Heart left ventricle (tissue), 16 donors: Measurements from ENCODE around the gene MCIDAS. TPM values are rescaled to one million over a fixed set of nuclear protein-coding genes. Genes with fewer than 3 reads are reported as not detected.

ENCODE experiments used
- ATAC-seq, 4 donors: fragments of 200-7000 bp; cut with Tn5 transposase; one replicate each; pipeline ENCODE4 v1.9.1; 2020 to 2022; ENCODE audit warnings: moderate library complexity in 4 of 4, mild to moderate bottlenecking in 3 of 4, moderate number of reproducible peaks in 1 of 4
- DNase-seq, 5 donors: peaks; one replicate each; pipeline ENCODE4 v3.0.0-alpha.2; 2020
- H3K27ac ChIP-seq, 12 donors: fragments of 200-600 bp; sonication (generic) in 4 of 12; one replicate each; pipeline versions ENCODE4 v1.5.0 to v1.8.0; 2016 to 2022; ENCODE audit warnings: mild to moderate bottlenecking in 2 of 12
- H3K27me3 ChIP-seq, 9 donors: fragments of 200-600 bp; sonication (generic) in 2 of 9; one replicate each; pipeline versions ENCODE4 v1.5.1 to v1.8.0; 2016 to 2022; ENCODE audit warnings: mild to moderate bottlenecking in 3 of 9
- H3K36me3 ChIP-seq, 9 donors: fragments of 200-600 bp; sonication (generic) in 2 of 9; one replicate each; pipeline versions ENCODE4 v1.5.0 to v1.8.0; 2018 to 2022; ENCODE audit warnings: mild to moderate bottlenecking in 2 of 9
- H3K4me1 ChIP-seq, 12 donors: fragments of 200-600 bp; sonication (generic) in 4 of 12; one replicate each; pipeline versions ENCODE4 v1.5.0 to v1.8.0; 2016 to 2022; ENCODE audit warnings: mild to moderate bottlenecking in 3 of 12
- H3K4me3 ChIP-seq, 12 donors: fragments of 200-600 bp; sonication (generic) in 4 of 12; one replicate each; pipeline versions ENCODE4 v1.5.0 to v1.8.0; 2017 to 2022; ENCODE audit warnings: mild to moderate bottlenecking in 9 of 12, moderate library complexity in 4 of 12
- H3K9me3 ChIP-seq, 12 donors: fragments of 200-600 bp; sonication (generic) in 4 of 12; one replicate each; pipeline versions ENCODE4 v1.5.0 to v1.8.0; 2016 to 2022; ENCODE audit warnings: mild to moderate bottlenecking in 1 of 12
- CTCF ChIP-seq, 12 donors: fragments of 200-600 bp; sonication (generic) in 4 of 12; IDR thresholded peaks; one replicate each; pipeline versions ENCODE4 v1.5.0 to v1.8.0; 2018 to 2022; ENCODE audit warnings: antibody characterized with exemption in 12 of 12, mild to moderate bottlenecking in 5 of 12
- POLR2A ChIP-seq, 2 donors: fragments of 450-650 bp; IDR thresholded peaks; one replicate each; pipeline ENCODE4 v1.6.1; 2017; ENCODE audit warnings: antibody characterized with exemption in 2 of 2, mild to moderate bottlenecking in 2 of 2, moderate library complexity in 2 of 2
- WGBS, 4 donors: extraction: QIAGEN DNeasy Blood & Tissue Kit in 2 of 4; methylation state at CpG; one replicate each; pipeline versions ENCODE4 v1.1.5 to v1.1.7; 2013 to 2018; 5-methylcytosine and 5-hydroxymethylcytosine counted together
- intact Hi-C, 10 donors: fragments of 100-400 bp; cut with DNase I; formaldehyde crosslinking; loops; one replicate each; pipeline versions ENCODE4 v1.11.1 to v1.14.2; 2022
- polyA plus RNA-seq, 2 donors: library from polyadenylated mRNA; stranded (reverse); fragments of 200-250 nt; gene quantifications; one replicate each; pipeline ENCODE4 v1.2.3, GENCODE V29; 2013
- total RNA-seq, 9 donors: library from RNA; depleted of rRNA in 2 of 9; stranded (reverse); fragments of >200 nt in 2 of 9; fragmentation: NEBNext Ultra II Directional in 3 of 9; extraction: Animal tissue kit (Norgen Biotek cat#: 25700) in 3 of 9; gene quantifications; one replicate each; pipeline versions ENCODE4 v1.1.0 to v1.2.4, GENCODE V29; 2016 to 2023
- donor health status: ischemic (EF 13 %, LVEDD 7.1; RV severe dilation, severe dysfunction).
- donor health status: healthy with polysubstance abuse.
- donor health status: DM: no; HTN: yes; CAD: no.
- donor health status: DM: no; HTN: no; CAD: no.
- donor health status: ischemic (EF 25% LVEDD 6.9; RV normal size, moderate dysfunction).
- donor health status: ischemic (EF 25% LVEDD 5.7; RV mildly dilated, moderate dysfunction).
- donor health status: healthy.
- donor health status: DM: yes; HTN: yes; CAD: no.
- donor health status: ischemic (EF 35%, LVEDD 5.7; RV mildly dilated, moderate dysfunction).
- donor health status: nonischemic (EF 11% LVEDD 7.7; RV severe dilation, severe dysfunction).
- donor health status: DM: yes; HTN: yes; CAD: no.
- donor health status: PGD.
- donor health status: ischemic (EF 29% LVEDD 5.4; RV normal size, mild dysfunction).
- donor health status: nonischemic (EF 23%, LVEDD 6.1; RV moderate dilation, normal function).

MCIDAS gene
- total and polyA plus RNA-seq, 11 donors: not detected

DNA sequence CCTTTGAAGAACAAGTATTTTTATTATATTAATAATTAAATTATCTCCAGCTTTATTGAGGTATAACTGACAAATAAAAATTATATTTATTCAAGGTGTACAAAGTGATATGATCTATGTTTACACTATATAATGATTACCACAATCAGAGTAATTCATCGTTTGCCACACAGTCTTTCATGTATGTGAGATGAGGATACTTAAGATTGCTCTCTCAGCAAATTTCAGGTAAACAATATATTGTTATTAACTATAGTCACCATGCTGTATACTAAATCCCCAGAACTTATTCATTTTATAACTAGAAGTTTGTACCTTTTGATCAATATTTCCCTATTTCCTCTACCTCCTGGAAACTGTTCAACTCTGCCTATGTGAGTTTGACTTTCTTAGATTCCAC is 22.9 kb upstream of the MCIDAS start:
- peaks cover 0 to 19% (median 11%) of the 10 kb centered on the region in 12 donors for H3K9me3 ChIP-seq
- intact Hi-C loops: no loop called here
- no peaks in the 10 kb centered on the region for H3K4me1 ChIP-seq
- ATAC-seq: no peak
- TF ChIP-seq POLR2A (IDR thresholded peaks at IDR 0.05) (no peak), CTCF (IDR thresholded peaks at IDR 0.05) (no peak)
- no peak overlapping the region for H3K27ac ChIP-seq
- H3K27me3 ChIP-seq: no peaks in the 10 kb centered on the region
- no peak overlapping the region for H3K4me3 ChIP-seq
- DNase-seq: no peak
- H3K36me3 ChIP-seq: peaks cover 0 to 14% (median 7%) of the 10 kb centered on the region in 9 donors
- 78 to 87% (median 82%) methylated on average over 1 of the region's 1 CpG for WGBS, 4 donors

- DNase-seq: no peak
- Histone ChIP-seq H3K27me3 (peaks cover 0 to 69% (median 1%) of the 10 kb centered on the region in 9 donors), H3K4me3 (no peak overlapping the region), H3K9me3 (no peaks in the 10 kb centered on the region), H3K36me3 (no peaks in the 10 kb centered on the region), H3K27ac (no peak overlapping the region), H3K4me1 (no peaks in the 10 kb centered on the region)
- intact Hi-C loops: no loop called here
- WGBS, 4 donors: 54 to 67% (median 58%) methylated on average over 4 of the region's 4 CpGs
- TF ChIP-seq POLR2A (IDR thresholded peaks at IDR 0.05) (no peak), CTCF (IDR thresholded peaks at IDR 0.05) (no peak)
- no peak for ATAC-seq
Observed at GRCh38 chr5:55241746-55242145, 14.6 kb upstream of the MCIDAS start.

- no peak overlapping the region for H3K27ac ChIP-seq
- H3K36me3 ChIP-seq: no peaks in the 10 kb centered on the region
- H3K9me3 ChIP-seq: no peaks in the 10 kb centered on the region
- no peak for TF ChIP-seq POLR2A (IDR thresholded peaks at IDR 0.05)
- no peak for TF ChIP-seq CTCF (IDR thresholded peaks at IDR 0.05)
- intact Hi-C loops: loop anchor here in 1 of 10 donors (10.0 kb wide), 1 partner anchor 62 kb away; the partner anchor contains the start of gene CDC20B
- 77 to 84% (median 82%) methylated on average over 10 of the region's 10 CpGs for WGBS, 4 donors
- peaks cover 6 to 29% (median 26%) of the 10 kb centered on the region in 12 donors for H3K4me1 ChIP-seq
- no peak overlapping the region for H3K4me3 ChIP-seq
- DNase-seq: no peak
- no peak for ATAC-seq
- peaks cover 17 to 92% (median 45%) of the 10 kb centered on the region in 9 donors for H3K27me3 ChIP-seq
Observed at GRCh38 chr5:55236800-55237199, 9.7 kb upstream of the MCIDAS start.

DNA sequence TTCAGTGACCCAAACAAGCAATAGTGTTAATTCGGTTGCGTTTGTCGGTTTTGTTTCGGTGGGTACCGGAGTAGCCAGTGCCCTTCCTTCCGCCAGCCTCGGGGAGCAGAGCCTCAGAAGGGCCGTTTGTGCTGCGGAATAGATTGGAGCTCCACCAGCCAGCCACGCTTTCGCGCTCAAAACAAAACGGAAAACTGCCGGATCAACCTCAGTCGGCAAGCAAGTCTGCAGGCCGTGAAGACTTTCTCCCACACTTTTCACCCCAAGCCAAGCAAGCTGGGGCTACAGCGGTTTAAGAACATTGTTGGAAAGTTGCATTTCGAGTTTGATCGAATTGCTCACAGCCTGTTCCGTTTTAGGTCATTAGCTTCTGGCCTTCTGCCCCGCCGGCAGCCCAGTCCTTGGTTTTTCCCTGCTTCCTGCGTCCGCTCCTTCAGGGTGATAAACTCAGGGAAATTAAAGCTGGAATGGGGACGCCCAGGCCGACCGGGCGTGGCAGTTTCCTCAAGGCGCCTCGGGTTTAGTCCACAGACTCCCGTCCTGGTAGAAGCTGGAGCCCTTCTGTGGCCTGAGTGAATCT is 7.1 kb upstream of the MCIDAS start:
- no peaks in the 10 kb centered on the region for H3K36me3 ChIP-seq
- DNase-seq (no peak), ATAC-seq (peak in 1 of 4 donors; percentile 15)
- no peak overlapping the region for H3K27ac ChIP-seq
- WGBS, 4 donors: 9 to 18% (median 12%) methylated on average over 22 to 31 of the region's 31 CpGs
- intact Hi-C loops: loop anchor here in 7 of 10 donors (5.0 to 10.0 kb wide), 3 partner anchors 57 to 62 kb away; partner anchors contain the start of gene CDC20B (in 3 of the 7)
- H3K4me1 ChIP-seq: peaks cover 6 to 42% (median 32%) of the 10 kb centered on the region in 12 donors
- no peaks in the 10 kb centered on the region for H3K9me3 ChIP-seq
- TF ChIP-seq POLR2A (IDR thresholded peaks at IDR 0.05): no peak
- no peak for TF ChIP-seq CTCF (IDR thresholded peaks at IDR 0.05)
- H3K4me3 ChIP-seq: peak overlapping the region; percentile 39 to 67 (median 56)
- peaks cover 39 to 98% (median 71%) of the 10 kb centered on the region in 9 donors for H3K27me3 ChIP-seq
